B cell (primary cell): Measurements from ENCODE around the gene EMX1.

Source experiments
- EZH2 ChIP-seq: IDR thresholded peaks from 2 replicates; pipeline ENCODE4 v1.6.1; 2012; ENCODE audit warnings: borderline replicate concordance, low read depth, mild to moderate bottlenecking, moderate library complexity, low read length; ENCODE audit not compliant: insufficient read depth, poor library complexity, severe bottlenecking
- TF ChIP-seq, protein P1 (sequence below): fragments of 200-600 bp; IDR thresholded peaks from one replicate; pipeline ENCODE4 v1.8.0; 2022; ENCODE audit warnings: antibody characterized with exemption, mild to moderate bottlenecking

DNA sequence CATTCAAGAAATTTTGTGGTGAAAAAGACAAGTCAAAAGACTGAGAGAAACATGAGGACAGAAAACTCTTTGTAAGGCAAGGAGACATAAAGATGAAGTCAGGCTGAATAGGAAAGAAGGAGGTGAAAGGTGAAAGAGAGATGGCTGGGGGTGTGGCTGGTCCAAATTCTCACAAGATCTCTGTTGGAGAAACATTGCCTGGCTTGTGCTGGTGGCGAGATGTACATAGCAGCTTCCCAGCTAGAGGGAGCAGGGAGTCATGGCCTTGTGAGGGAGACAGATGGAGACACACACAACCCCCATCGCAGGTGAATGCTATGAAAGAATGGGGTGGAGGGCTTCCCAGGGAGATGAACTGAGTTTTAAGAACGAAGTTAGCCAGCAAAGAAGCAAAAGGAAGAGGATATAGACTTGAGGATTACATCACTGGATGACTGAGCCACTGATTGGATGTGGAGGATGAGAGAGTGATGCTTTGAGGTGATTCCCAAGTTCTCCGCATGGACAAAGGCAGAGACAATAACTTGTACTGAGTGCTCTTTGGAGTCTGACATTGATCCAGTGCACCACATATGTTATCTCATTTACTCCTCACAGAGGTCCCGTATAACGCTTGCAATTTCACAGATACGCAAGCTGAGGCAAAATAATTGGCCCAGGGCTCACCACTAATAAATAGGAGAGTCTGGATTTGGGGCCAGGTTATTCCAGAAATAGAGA, 3.7 kb upstream of the EMX1 start:
- TF ChIP-seq, protein P1, sequence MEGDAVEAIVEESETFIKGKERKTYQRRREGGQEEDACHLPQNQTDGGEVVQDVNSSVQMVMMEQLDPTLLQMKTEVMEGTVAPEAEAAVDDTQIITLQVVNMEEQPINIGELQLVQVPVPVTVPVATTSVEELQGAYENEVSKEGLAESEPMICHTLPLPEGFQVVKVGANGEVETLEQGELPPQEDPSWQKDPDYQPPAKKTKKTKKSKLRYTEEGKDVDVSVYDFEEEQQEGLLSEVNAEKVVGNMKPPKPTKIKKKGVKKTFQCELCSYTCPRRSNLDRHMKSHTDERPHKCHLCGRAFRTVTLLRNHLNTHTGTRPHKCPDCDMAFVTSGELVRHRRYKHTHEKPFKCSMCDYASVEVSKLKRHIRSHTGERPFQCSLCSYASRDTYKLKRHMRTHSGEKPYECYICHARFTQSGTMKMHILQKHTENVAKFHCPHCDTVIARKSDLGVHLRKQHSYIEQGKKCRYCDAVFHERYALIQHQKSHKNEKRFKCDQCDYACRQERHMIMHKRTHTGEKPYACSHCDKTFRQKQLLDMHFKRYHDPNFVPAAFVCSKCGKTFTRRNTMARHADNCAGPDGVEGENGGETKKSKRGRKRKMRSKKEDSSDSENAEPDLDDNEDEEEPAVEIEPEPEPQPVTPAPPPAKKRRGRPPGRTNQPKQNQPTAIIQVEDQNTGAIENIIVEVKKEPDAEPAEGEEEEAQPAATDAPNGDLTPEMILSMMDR: no peak
- no peak for TF ChIP-seq EZH2
